ENCODE data around the gene IPPK. TPM values are rescaled to one million over a fixed set of nuclear protein-coding genes. Genes with fewer than 3 reads are reported as not detected.
A peak's percentile ranks its signal among the peaks of the same experiment; 100 is the strongest.

IPPK gene
- total RNA-seq, 1 donor from 2014 or later, result 8.7 TPM

DNA sequence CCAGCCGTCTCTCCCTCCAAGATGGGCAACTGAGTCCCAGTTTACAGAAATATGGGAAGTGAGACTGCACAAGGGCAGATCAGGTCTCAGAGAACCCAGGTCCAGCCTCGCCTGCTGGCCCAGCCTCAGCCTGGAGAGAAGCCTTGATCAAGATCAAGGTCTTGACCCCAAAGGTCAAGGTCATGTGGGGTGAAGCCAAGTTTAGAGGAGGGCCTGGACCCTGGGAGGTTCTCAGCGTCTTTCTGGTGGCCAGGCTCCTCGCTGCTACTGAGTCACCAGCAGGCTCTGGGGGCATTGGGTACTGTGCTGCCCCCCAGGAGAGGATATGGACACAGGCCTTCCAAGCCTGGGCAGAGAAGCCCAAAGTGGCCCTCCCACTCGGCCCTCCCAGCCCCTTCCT lies 8.8 kb downstream of the IPPK start:
- H3K4me1 Mint-ChIP-seq (ENCODE audit: low read depth), result peaks cover 23% of the 10 kb centered on the region
- no peaks in the 10 kb centered on the region for H3K9me3 Mint-ChIP-seq (ENCODE audit: low read depth)
- H3K36me3 Mint-ChIP-seq (ENCODE audit: low read depth), result peaks cover 9% of the 10 kb centered on the region
- DNase-seq (ENCODE audit: low spot score), result peak; percentile 40
- H3K27ac Mint-ChIP-seq (ENCODE audit: unreplicated experiment), result no peak overlapping the region
- TF ChIP-seq, protein P1, sequence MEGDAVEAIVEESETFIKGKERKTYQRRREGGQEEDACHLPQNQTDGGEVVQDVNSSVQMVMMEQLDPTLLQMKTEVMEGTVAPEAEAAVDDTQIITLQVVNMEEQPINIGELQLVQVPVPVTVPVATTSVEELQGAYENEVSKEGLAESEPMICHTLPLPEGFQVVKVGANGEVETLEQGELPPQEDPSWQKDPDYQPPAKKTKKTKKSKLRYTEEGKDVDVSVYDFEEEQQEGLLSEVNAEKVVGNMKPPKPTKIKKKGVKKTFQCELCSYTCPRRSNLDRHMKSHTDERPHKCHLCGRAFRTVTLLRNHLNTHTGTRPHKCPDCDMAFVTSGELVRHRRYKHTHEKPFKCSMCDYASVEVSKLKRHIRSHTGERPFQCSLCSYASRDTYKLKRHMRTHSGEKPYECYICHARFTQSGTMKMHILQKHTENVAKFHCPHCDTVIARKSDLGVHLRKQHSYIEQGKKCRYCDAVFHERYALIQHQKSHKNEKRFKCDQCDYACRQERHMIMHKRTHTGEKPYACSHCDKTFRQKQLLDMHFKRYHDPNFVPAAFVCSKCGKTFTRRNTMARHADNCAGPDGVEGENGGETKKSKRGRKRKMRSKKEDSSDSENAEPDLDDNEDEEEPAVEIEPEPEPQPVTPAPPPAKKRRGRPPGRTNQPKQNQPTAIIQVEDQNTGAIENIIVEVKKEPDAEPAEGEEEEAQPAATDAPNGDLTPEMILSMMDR (IDR thresholded peaks at IDR 0.05), result no peak
- no peaks in the 10 kb centered on the region for H3K27me3 Mint-ChIP-seq (ENCODE audit: low read depth)
- H3K4me3 Mint-ChIP-seq (ENCODE audit: unreplicated experiment), result no peak overlapping the region

GRCh38 chr9:92660266-92660665 lies 9.7 kb downstream of the IPPK start:
- Mint-ChIP-seq H3K36me3 (ENCODE audit: low read depth) (peaks cover 12% of the 10 kb centered on the region), H3K4me1 (ENCODE audit: low read depth) (peaks cover 22% of the 10 kb centered on the region), H3K4me3 (ENCODE audit: unreplicated experiment) (no peak overlapping the region), H3K27me3 (ENCODE audit: low read depth) (no peaks in the 10 kb centered on the region), H3K9me3 (ENCODE audit: low read depth) (no peaks in the 10 kb centered on the region), H3K27ac (ENCODE audit: unreplicated experiment) (no peak overlapping the region)
- TF ChIP-seq, protein P1 (IDR thresholded peaks at IDR 0.05), result no peak
- peak; percentile 56 for DNase-seq (ENCODE audit: low spot score)

DNA sequence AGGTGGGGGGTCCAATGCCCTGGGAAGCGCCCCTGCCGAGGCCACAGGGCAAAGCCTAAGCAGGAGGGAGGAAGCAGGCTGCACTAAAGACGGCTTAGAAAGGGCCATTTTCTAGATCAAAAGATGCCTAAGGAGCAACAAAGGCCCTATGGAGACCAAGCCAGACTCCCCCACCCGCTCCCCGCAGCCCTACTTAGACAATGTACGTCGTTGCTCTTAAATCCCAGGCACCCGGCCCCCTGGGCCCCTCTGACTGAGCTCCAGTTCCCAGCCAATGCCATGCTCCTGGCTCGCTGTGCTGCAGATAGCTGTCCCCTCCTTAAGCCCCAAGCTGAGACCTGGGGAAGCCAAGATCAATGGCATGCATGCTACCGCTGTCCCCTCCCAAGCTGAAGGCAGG lies 10.3 kb downstream of the IPPK start:
- no peak overlapping the region for H3K27ac Mint-ChIP-seq (ENCODE audit: unreplicated experiment)
- peaks cover 23% of the 10 kb centered on the region for H3K4me1 Mint-ChIP-seq (ENCODE audit: low read depth)
- TF ChIP-seq, protein P1 (IDR thresholded peaks at IDR 0.05), result no peak
- peak; percentile 82 for DNase-seq (ENCODE audit: low spot score)
- H3K4me3 Mint-ChIP-seq (ENCODE audit: unreplicated experiment), result no peak overlapping the region
- H3K36me3 Mint-ChIP-seq (ENCODE audit: low read depth), result peaks cover 12% of the 10 kb centered on the region
- H3K27me3 Mint-ChIP-seq (ENCODE audit: low read depth), result no peaks in the 10 kb centered on the region
- no peaks in the 10 kb centered on the region for H3K9me3 Mint-ChIP-seq (ENCODE audit: low read depth)

- H3K27me3 Mint-ChIP-seq (ENCODE audit: low read depth), result no peaks in the 10 kb centered on the region
- H3K9me3 Mint-ChIP-seq (ENCODE audit: low read depth), result no peaks in the 10 kb centered on the region
- peaks cover 12% of the 10 kb centered on the region for H3K36me3 Mint-ChIP-seq (ENCODE audit: low read depth)
- DNase-seq (ENCODE audit: low spot score), result peak; percentile 26
- TF ChIP-seq, protein P1 (IDR thresholded peaks at IDR 0.05), result no peak
- no peak overlapping the region for H3K27ac Mint-ChIP-seq (ENCODE audit: unreplicated experiment)
- H3K4me3 Mint-ChIP-seq (ENCODE audit: unreplicated experiment), result no peak overlapping the region
- H3K4me1 Mint-ChIP-seq (ENCODE audit: low read depth), result peaks cover 27% of the 10 kb centered on the region
Measured at GRCh38 chr9:92658611-92659010, 11.3 kb downstream of the IPPK start.

DNA sequence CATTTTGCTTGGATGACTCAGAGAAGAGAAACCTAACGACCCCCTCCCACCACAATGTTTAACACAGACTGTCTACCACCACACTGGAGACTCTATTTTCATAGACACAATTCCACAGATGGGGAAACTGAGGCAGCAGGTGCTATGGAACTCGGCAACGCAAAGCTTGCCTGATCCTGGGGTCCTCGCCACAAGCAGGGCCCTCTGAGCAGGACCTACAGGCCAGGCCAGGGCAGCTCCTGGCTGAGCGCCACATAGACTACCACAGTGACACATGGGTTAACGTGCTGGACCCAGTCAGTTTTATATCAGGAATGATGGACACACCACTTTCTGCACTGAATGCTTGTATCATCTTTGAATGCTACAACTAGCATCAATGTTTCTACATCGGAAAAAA lies 11.8 kb downstream of the IPPK start:
- peaks cover 13% of the 10 kb centered on the region for H3K36me3 Mint-ChIP-seq (ENCODE audit: low read depth)

More for the DNA sequence above, 11.8 kb downstream of the IPPK start:
- Mint-ChIP-seq H3K27ac (ENCODE audit: unreplicated experiment) (no peak overlapping the region), H3K9me3 (ENCODE audit: low read depth) (no peaks in the 10 kb centered on the region), H3K4me1 (ENCODE audit: low read depth) (peaks cover 31% of the 10 kb centered on the region), H3K27me3 (ENCODE audit: low read depth) (no peaks in the 10 kb centered on the region), H3K4me3 (ENCODE audit: unreplicated experiment) (no peak overlapping the region)
- TF ChIP-seq, protein P1 (IDR thresholded peaks at IDR 0.05), result no peak
- DNase-seq (ENCODE audit: low spot score), result peak; percentile 54

Data from chondrocyte (in vitro differentiated cells).